ENCODE results near the gene AGO3.
"Not testable (repeated sequence)": the region's sequence is repeated elsewhere in the genome, so short reads cannot be mapped to it uniquely, and the experiment has no call there.

AGO3 gene

GRCh38 chr1:35925741-35926140 lies 5.2 kb upstream of the AGO3 start:
- DNase-seq (ENCODE audit: low read depth in 2 of 2) = no peak

- no peak for DNase-seq (ENCODE audit: low read depth in 2 of 2)
Observed at GRCh38 chr1:35927472-35927871, 3.4 kb upstream of the AGO3 start.

- DNase-seq (ENCODE audit: low read depth in 2 of 2) = no peak
Observed at GRCh38 chr1:35929730-35930592, 944 bp upstream of the AGO3 start.

- no peak for DNase-seq (ENCODE audit: low read depth in 2 of 2)
Observed at GRCh38 chr1:35931446-35932157, 697 bp downstream of the AGO3 start.

- DNase-seq (ENCODE audit: low read depth in 2 of 2) = no peak
Observed at GRCh38 chr1:35932158-35932636, 1.3 kb downstream of the AGO3 start.

- DNase-seq (ENCODE audit: low read depth in 2 of 2) = no peak
Observed at GRCh38 chr1:35932941-35933340, 2.0 kb downstream of the AGO3 start.

DNA sequence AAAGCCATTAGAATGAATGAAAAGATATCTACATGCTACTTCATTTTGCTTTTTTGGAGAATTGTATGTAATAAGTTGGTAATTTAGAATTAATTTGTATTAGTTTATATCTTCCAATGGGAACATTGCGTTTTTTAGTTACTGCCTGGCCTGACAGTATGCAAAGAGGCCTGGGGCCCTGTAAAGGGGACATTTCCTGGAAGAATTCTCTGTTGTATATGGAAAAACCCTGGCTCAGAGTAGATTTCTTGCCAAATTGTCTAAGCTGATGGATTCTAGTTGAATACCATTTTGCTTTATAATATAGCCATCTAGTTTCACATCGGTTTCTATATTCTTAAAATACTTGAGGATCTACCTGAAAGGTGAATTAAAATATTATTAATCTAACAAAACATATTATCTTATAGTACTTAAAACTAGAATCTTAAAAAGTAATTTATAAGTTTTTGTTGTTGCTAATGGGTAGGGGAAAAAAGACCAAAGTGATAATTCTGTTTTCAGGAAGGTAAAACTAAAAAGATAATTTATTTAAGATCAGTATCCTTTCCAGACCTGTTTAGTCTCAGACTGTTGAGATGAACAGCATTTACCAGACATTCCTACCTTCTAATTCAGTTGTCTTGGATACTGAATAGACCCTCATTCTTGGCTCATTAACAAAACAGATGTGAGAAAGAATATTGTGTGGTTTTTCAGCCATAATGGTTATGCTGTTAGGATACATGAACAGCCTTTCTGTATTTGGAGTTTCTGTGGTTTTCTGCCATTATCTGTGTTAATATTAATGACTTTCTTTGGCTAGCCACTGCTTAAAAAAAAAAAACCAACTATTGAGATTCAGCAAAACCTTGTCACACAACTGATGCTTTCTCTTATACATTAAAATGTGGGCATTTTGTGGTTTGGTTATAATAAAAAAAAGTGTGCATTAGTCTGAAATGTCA lies 4.8 kb downstream of the AGO3 start:
- DNase-seq (ENCODE audit: low read depth in 2 of 2) = no peak

DNA sequence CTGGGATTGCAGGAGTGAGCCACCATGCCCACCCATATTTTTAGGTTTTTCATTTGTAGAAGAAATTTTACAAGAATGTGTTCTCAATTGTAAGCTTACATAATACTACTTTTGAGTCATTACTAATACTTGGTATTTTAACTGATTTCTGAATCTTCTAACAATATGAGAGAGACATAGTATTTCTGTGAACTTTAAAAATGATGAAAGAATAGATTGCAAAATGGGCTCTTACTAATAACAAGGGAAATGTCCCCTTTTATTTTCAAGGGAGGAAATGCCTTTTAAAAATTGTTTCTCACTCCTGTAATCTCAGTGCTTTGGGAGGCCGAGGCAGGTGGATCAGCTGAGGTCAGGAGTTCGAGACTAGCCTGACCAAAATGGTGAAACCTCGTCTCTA lies 5.9 kb downstream of the AGO3 start:
- no peak for DNase-seq (ENCODE audit: low read depth in 2 of 2)

DNA sequence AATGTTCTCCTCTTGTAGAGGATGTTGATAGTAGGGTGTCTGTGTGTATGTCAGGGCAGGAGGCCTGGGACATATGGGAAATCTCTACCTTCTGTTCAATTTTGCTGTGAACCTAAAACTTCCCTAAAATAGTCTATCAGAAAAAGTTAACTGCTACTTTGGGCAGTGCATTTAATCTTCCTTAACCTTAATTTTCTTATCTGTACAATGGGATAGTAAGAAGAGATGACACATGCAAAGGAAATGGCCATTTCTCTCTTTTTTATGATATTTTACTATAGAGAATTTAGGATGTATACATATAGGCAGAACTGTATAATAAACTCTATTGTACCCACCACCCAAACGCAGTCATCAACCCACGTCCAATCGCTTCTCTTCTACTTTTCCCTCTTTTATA lies 8.6 kb downstream of the AGO3 start:
- no peak for DNase-seq (ENCODE audit: low read depth in 2 of 2)

DNA sequence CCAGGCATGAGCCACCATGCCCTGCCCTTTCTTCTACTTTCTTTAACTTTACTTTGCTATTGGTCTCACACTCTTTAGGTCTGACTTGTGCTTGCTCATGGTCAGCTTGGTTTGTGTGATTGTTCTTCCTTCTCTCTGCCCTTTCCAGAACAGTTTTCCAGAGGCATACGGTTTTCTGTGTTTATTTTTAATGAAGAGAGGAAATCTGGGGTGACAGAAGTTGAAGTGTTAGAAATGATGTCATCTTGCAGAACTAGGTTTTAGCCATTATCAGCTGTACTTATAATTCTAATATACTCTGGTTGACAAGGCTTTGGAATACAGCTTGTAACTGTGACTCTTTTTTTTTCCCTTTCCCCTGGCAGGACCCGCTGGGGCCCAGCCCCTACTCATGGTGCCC lies 14.4 kb downstream of the AGO3 start:
- no peak for DNase-seq (ENCODE audit: low read depth in 2 of 2)

- no peak for DNase-seq (ENCODE audit: low read depth in 2 of 2)
Observed at GRCh38 chr1:35947547-35947946, 16.6 kb downstream of the AGO3 start.

DNA sequence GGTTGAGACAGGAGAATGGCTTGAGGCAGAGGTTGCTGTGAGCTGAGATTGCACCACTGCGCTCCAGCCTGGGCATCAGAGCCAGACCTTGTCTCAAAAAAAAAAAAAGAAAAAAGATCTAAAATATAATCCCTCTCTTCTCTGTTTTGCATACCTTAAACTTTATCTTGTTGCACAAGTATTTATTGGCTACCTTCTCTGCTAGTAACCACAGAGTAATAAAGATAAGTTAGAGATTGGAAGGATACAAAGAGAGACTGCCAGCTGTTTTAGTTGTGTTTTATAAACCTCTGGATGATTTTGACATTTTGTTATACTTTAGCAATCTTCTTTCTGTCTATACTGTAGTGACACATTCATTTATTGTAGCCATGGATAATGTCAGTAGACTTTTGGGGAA lies 27.7 kb downstream of the AGO3 start:
- no peak for DNase-seq (ENCODE audit: low read depth in 2 of 2)

DNA sequence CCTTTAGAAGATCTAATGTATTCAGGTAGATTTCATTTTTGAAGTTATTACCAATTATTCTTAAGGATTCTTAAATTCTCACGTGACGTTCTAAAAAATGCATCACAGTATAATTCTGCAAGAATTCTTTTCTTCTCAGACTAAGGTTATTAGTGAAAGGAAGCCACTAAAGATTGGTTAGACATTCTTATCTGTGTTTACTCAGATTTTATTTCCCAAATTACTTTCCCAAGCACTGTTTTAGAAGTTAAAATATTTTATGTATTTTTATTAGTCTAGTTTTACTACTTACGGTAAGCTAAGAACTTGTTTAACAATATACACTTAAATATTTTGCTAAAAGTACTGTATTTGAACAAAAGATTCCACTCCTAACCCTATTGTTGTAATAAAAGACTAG lies 28.4 kb downstream of the AGO3 start:
- no peak for DNase-seq (ENCODE audit: low read depth in 2 of 2)

- no peak for DNase-seq (ENCODE audit: low read depth in 2 of 2)
Observed at GRCh38 chr1:35962952-35963351, 32.0 kb downstream of the AGO3 start.

DNA sequence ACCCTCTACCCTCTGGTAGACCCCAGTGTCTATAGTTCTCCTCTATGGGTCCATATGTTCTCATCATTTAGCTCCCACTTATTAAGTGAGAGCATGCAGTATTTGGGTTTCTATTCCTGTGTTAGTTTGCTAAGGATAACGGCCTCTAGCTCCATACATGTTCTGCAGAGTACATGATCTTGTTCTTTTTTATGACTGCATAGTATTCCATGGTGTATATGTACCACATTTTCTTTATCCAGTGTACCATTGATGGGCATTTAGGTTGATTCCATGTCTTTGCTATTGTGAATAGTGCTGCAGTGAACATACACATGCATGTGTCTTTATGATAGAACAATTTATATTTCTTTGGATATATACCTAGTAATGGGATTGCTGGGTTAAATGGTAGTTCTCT lies 33.4 kb downstream of the AGO3 start:
- DNase-seq (ENCODE audit: low read depth in 2 of 2) = not testable (repeated sequence)

DNA sequence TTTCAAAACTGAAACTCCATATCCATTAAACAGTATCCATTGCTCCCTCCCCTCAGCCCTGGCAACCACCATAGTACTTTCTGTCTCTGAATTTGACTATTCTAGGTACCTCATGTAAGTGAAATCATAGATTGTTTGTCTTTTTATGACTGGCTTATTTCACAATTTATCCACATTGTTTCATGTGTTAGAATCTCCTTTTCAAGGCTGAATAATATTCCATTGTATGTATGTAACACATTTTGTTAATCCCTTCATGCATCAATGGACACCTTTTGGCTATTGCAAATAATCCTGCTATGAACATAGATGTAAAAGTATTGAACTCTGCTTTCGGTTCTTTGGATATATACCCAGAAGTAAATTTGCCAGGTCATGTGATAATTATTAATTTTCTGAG lies 37.5 kb downstream of the AGO3 start:
- DNase-seq (ENCODE audit: low read depth in 2 of 2) = no peak

- DNase-seq (ENCODE audit: low read depth in 2 of 2) = no peak
Observed at GRCh38 chr1:35971601-35972000, 40.7 kb downstream of the AGO3 start.

GRCh38 chr1:35972631-35973030 lies 41.7 kb downstream of the AGO3 start:
- not testable (repeated sequence) for DNase-seq (ENCODE audit: low read depth in 2 of 2)

DNA sequence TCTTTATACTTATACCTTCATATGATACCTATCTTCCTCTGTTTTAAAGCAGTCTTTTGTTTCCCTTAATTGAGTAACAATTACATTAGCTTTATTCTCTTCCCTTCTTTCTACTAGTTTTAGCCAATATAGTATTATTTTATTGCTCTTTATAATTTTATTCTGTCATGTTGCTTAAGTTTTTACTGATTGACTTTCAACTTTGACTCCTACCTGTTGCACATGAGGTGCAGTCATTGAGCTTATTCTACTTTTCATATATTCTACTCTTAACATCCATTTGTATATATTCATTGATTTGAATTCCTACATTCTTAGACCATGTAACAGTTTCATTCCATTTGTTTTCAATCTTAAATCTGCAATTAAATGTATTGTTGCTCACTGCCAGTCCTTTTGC lies 49.2 kb downstream of the AGO3 start:
- DNase-seq (ENCODE audit: low read depth in 2 of 2) = no peak

- DNase-seq (ENCODE audit: low read depth in 2 of 2) = no peak
Observed at GRCh38 chr1:35988237-35988636, 57.3 kb downstream of the AGO3 start.

DNA sequence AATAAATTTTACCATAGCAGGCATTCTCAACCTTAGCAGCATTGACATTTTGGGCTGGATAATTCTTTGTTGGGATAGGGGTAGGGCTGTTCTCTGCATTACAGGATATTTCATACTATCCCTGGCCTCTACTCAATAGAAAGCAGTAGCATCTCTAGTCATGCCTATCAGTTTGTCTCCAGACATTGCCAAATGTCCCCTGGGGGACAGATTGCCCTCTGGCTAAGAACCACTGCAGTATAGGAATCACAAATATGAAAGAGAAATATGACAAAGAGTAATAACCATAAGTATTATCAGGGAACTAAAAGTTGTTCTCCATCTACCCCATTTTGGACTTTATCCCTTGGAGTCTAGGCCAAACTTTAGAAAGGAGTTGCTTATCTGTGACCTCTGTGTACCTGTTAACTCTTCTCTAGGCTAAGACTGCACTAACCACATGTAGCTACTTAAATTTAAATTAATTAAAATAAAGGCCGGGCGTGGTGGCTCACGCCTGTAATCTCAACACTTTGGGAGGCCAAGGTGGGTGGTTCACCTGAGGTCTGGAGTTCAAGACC lies 76.1 kb downstream of the AGO3 start:
- no peak for DNase-seq (ENCODE audit: low read depth in 2 of 2)

- no peak for DNase-seq (ENCODE audit: low read depth in 2 of 2)
Observed at GRCh38 chr1:36007741-36008140, 76.8 kb downstream of the AGO3 start.
